Osteoblast (primary cell): ENCODE measurements around the gene CCDC6. TPM values are rescaled to one million over a fixed set of nuclear protein-coding genes. Genes with fewer than 3 reads are reported as not detected.

Experiments used
- DNase-seq: peaks from one replicate; pipeline ENCODE4 v3.0.0; 2011; ENCODE audit warnings: low spot score, mixed read lengths; ENCODE audit not compliant: insufficient read length; ENCODE audit errors: missing footprints
- H2AFZ ChIP-seq: 2 replicates; pipeline ENCODE4 v1.6.0; 2011; ENCODE audit warnings: mild to moderate bottlenecking, low read length
- H3K27ac ChIP-seq: 2 replicates; pipeline ENCODE4 v1.5.1; 2011; ENCODE audit warnings: mild to moderate bottlenecking, low read depth, low read length, moderate library complexity
- H3K27me3 ChIP-seq: 2 replicates; pipeline ENCODE4 v1.6.0; 2012; ENCODE audit warnings: mild to moderate bottlenecking, control low read depth, inconsistent platforms, low read length, moderate library complexity; ENCODE audit not compliant: insufficient read depth
- H3K36me3 ChIP-seq: 2 replicates; pipeline ENCODE4 v1.5.1; 2011; ENCODE audit warnings: mild to moderate bottlenecking, low read length, control low read depth, moderate library complexity; ENCODE audit not compliant: insufficient read depth
- H3K4me1 ChIP-seq: 2 replicates; pipeline ENCODE4 v1.5.1; 2011; ENCODE audit warnings: mild to moderate bottlenecking, low read length, control low read depth, moderate library complexity; ENCODE audit not compliant: insufficient read depth
- H3K4me2 ChIP-seq: 2 replicates; pipeline ENCODE4 v1.6.0; 2011; ENCODE audit warnings: mild to moderate bottlenecking, low read length; ENCODE audit not compliant: insufficient read depth
- H3K4me3 ChIP-seq: fragments of 200-600 bp; sonication (generic); 3 replicates; pipeline ENCODE4 v1.5.1; 2012; ENCODE audit warnings: mild to moderate bottlenecking, low read length, inconsistent platforms; ENCODE audit not compliant: insufficient read depth
- H3K79me2 ChIP-seq: 2 replicates; pipeline ENCODE4 v1.6.0; 2012; ENCODE audit warnings: mild to moderate bottlenecking, low read length, control low read depth, inconsistent platforms; ENCODE audit not compliant: insufficient read depth
- H3K9me3 ChIP-seq: 2 replicates; pipeline ENCODE4 v1.5.1; 2011; ENCODE audit warnings: low read depth, low read length, control low read depth
- H4K20me1 ChIP-seq: 2 replicates; pipeline ENCODE4 v1.6.0; 2012; ENCODE audit warnings: mild to moderate bottlenecking, low read length, control low read depth; ENCODE audit not compliant: insufficient read depth
- CTCF ChIP-seq: IDR thresholded peaks from 2 replicates; pipeline ENCODE4 v1.5.1; 2011; ENCODE audit warnings: mild to moderate bottlenecking, low read depth, low read length, moderate library complexity; ENCODE audit errors: extremely low read depth
- total RNA-seq: library from RNA; depleted of rRNA; stranded (reverse); fragments of >200 nt; gene quantifications from 2 replicates; pipeline ENCODE4 v1.2.3, GENCODE V29; 2012

Gene CCDC6
- total RNA-seq, 1 donor = 51.8 TPM

GRCh38 chr10:59903871-59904270 lies 2.5 kb downstream of the CCDC6 start:
- no peak overlapping the region for H3K27ac ChIP-seq
- no peak overlapping the region for H2AFZ ChIP-seq
- no peaks in the 10 kb centered on the region for H3K9me3 ChIP-seq
- peak overlapping the region; percentile 84 for H3K4me2 ChIP-seq
- H3K36me3 ChIP-seq = no peaks in the 10 kb centered on the region
- peak overlapping the region; percentile 97 for H3K4me3 ChIP-seq
- no peak for TF ChIP-seq CTCF
- H3K79me2 ChIP-seq = peaks cover 72% of the 10 kb centered on the region
- H3K27me3 ChIP-seq = no peaks in the 10 kb centered on the region
- peaks cover 25% of the 10 kb centered on the region for H3K4me1 ChIP-seq
- no peak for DNase-seq
- H4K20me1 ChIP-seq = peaks cover 37% of the 10 kb centered on the region

GRCh38 chr10:59902016-59902415 lies 4.3 kb downstream of the CCDC6 start:
- no peak overlapping the region for H3K4me2 ChIP-seq
- no peaks in the 10 kb centered on the region for H3K9me3 ChIP-seq
- H4K20me1 ChIP-seq = peaks cover 44% of the 10 kb centered on the region
- H2AFZ ChIP-seq = no peak overlapping the region
- TF ChIP-seq CTCF = no peak
- H3K36me3 ChIP-seq = no peaks in the 10 kb centered on the region
- H3K27me3 ChIP-seq = no peaks in the 10 kb centered on the region
- H3K79me2 ChIP-seq = peaks cover 87% of the 10 kb centered on the region
- no peak overlapping the region for H3K27ac ChIP-seq
- no peak for DNase-seq
- H3K4me1 ChIP-seq = peaks cover 16% of the 10 kb centered on the region
- H3K4me3 ChIP-seq = no peak overlapping the region

GRCh38 chr10:59901470-59901869 lies 4.9 kb downstream of the CCDC6 start:
- no peaks in the 10 kb centered on the region for H3K9me3 ChIP-seq
- H3K4me1 ChIP-seq = peaks cover 15% of the 10 kb centered on the region
- peaks cover 93% of the 10 kb centered on the region for H3K79me2 ChIP-seq
- H3K27me3 ChIP-seq = no peaks in the 10 kb centered on the region
- no peak overlapping the region for H3K4me3 ChIP-seq
- DNase-seq = no peak
- no peak overlapping the region for H3K27ac ChIP-seq
- H2AFZ ChIP-seq = no peak overlapping the region
- no peak for TF ChIP-seq CTCF
- H3K36me3 ChIP-seq = no peaks in the 10 kb centered on the region
- H3K4me2 ChIP-seq = no peak overlapping the region
- H4K20me1 ChIP-seq = peaks cover 44% of the 10 kb centered on the region

- peaks cover 96% of the 10 kb centered on the region for H3K79me2 ChIP-seq
- peaks cover 15% of the 10 kb centered on the region for H3K4me1 ChIP-seq
- no peak for TF ChIP-seq CTCF
- no peaks in the 10 kb centered on the region for H3K36me3 ChIP-seq
- H3K9me3 ChIP-seq = no peaks in the 10 kb centered on the region
- no peak overlapping the region for H3K27ac ChIP-seq
- H3K4me3 ChIP-seq = no peak overlapping the region
- no peak for DNase-seq
- peaks cover 51% of the 10 kb centered on the region for H4K20me1 ChIP-seq
- H2AFZ ChIP-seq = no peak overlapping the region
- no peaks in the 10 kb centered on the region for H3K27me3 ChIP-seq
- H3K4me2 ChIP-seq = no peak overlapping the region
Observed at GRCh38 chr10:59900048-59900727, 6.2 kb downstream of the CCDC6 start.
